GM18870 (cell line): ENCODE data around the gene CYP26B1.

Experiments used
- ATAC-seq: cut with Tn5 transposase; IDR thresholded peaks from one replicate; pipeline ENCODE4 v1.9.1; 2021; ENCODE audit warnings: moderate library complexity; ENCODE audit not compliant: unreplicated experiment

CYP26B1 gene

DNA sequence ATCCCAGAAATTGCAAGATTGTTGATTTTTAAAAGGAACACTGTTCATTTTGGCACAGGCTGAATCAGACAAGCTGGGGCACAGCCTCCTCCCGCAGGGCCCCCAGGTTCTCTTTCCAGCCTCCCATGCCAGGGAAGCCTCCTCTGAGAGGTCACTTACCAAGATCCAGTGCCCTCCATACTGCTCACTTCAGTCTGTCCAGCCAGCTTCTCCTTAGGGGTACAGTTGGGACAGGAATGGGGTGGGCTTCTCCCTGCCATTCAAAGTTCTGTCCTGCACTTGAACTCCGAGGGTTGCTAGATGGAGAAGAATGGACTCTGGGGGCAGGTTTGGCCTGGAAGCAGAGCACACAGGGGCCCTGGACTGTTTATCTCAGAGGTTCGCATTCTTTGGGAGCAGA lies 7.5 kb upstream of the CYP26B1 start:
- ATAC-seq: no peak

DNA sequence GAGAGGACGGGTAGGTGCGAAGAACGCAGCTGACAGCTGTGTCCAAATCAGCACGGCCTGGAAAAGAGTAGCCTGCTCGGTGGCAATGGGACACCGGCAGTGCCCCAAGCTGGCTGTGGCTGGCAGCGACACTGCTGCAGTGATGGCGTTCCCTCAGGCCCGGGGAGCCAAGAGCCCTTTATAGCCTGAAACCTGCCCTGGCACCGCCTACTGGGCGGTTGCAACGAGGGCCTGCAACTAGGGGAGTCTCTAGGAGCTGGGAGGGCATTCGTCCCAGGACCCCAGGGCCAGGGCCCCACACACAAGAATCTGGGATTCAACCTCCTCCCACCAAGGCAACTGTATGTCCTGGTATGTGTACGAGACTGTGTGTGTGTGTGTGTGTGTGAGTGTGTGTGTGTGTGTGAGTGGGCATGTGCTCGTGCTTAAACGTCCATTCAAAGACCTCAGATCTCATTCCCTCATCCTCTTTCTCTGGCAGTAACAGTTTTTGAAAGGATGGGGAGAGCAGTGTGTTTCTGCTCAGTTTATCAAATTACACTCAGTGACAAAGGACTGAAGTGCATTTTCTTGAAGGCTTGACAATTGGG lies 6.8 kb upstream of the CYP26B1 start:
- no peak for ATAC-seq

DNA sequence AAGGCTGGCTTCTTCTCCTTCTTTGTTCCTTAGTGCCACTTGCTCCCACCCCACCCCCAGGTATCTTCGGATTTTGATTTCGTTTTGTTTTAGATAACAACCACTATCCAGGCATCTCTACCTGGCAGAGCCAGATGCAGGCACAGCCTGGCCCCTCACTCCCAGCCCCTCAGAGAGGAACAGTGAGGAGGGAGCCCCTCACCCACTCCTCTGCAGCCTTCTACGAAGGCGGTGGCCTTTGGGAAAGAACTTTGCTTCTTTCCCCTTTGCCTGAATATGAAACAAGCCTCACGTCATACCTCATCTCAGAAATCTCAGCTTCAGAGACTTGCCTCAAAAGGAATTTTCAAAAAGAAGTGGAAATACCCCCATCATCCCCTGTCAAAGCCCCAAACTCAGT lies 6.3 kb upstream of the CYP26B1 start:
- ATAC-seq: no peak

DNA sequence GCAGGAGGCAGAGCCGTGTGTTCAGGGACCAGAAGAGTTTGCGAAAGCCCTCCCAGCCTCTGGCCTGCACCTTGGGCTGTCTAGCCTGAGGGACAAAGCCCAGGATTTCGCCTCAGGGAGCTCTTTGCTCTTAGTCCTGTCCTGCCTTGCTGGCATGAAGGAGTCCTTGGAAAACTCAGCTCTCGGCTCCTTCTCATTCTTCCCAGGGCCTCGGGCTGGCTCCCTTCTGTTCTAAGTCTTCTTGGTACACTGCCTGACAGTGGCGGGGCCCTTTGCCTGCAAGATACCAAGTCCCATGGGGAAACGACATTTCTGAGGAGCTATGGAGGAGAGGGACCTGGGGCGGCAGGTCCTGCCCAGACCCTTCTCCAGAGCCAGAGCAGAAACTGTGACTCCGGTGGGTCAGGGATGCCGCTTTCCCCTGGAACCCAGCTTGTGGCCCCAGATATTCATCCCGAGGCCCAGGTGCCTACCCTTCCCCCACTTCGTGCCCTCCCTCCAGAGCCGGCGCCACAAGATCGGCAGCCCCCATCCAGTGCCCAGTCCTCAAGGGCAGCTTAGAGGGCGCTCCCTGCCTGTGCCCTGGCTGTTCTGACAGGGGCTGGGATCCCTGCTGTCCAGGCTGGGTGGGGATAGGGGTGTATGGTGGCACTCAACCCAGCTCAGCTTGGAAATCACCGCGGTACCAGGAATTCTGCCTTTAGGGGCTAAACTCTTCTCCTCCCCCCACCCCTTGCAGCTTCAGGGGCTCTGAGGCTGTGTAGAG lies 5.5 kb upstream of the CYP26B1 start:
- ATAC-seq: no peak

DNA sequence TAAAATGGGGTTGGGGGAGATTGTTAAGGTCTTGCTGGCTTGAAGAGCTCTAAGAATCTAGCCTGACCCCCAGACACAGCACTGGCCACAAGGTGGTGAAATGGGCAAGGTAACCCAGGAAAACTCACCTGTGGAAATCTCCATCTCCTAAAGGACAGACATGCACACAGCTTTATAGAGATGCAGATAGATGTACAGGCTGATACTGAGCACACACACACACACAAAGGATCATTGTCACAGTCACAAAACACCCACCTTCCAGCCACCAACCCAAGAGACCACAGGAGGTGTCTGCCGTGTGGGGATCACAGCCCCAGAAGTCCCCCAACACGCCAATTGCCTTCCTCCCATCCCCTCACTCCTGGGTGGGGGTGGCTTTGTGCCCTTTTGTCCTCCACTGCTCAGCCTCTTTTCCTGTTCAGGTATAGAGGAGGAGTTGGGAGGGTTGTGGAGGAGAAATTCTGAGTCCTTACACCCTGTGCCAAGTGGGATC lies 3.2 kb upstream of the CYP26B1 start:
- ATAC-seq: no peak

DNA sequence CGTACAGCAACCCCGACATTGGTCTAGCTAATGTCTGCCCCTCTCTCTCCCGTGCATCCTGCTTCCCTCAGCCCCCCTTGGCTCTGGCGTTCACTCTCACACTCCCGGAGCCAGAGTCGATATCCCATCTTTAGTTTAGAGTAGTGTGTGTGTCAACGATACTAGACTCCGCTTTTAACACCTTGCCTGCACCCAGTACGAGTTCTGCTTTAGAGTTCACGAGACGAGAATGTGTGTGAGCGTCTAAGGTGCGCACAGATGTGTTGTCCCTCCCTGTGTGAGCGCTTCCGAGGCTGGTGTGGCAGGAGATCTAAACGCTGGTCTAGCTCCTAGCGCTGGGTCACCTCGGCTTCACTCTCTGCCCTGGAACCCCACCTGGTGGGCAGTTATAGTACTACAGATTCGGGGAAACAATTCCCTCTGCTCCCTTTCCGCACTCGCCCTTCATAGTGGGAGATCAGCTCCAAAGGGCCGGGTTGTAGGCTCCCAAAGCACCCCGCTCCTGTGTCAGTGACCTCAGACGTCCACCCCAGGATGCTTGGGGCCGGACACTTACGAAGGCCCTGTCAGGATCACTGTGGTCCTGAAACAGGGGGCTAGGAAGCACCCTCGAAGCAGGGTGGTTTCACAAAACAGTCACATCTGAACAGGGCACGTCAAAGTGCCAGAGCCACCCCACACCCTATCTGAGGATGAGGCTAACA lies 2.6 kb upstream of the CYP26B1 start:
- no peak for ATAC-seq

DNA sequence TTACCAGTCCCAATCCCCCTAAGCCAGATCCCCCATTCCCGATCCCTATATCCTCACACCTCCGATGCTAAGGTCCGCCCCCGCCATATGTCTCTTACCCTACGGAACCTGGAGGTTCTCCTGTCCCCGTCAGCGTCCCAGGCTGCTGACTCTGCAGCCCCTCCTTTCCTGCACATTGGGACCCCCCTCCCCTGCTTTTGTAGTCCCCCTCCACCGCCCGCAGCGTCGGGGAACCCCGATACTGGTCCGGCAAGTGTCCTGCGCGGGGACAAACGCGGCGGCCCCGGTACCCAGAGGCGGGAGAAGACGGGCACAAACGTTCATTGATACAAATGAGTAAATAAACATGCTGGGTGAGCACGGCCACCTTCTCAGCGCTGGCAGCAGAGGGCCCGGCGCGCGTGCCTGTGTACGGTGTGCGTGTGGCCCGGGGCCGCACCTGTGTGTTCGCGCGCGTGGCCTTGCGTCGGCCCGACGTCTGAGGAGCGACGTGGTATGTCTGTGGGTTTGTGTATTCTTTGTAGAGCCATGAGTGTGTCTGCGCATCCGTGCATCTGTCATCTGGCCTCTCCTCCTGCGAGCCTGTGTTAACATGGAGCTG lies 2.0 kb upstream of the CYP26B1 start:
- no peak for ATAC-seq

DNA sequence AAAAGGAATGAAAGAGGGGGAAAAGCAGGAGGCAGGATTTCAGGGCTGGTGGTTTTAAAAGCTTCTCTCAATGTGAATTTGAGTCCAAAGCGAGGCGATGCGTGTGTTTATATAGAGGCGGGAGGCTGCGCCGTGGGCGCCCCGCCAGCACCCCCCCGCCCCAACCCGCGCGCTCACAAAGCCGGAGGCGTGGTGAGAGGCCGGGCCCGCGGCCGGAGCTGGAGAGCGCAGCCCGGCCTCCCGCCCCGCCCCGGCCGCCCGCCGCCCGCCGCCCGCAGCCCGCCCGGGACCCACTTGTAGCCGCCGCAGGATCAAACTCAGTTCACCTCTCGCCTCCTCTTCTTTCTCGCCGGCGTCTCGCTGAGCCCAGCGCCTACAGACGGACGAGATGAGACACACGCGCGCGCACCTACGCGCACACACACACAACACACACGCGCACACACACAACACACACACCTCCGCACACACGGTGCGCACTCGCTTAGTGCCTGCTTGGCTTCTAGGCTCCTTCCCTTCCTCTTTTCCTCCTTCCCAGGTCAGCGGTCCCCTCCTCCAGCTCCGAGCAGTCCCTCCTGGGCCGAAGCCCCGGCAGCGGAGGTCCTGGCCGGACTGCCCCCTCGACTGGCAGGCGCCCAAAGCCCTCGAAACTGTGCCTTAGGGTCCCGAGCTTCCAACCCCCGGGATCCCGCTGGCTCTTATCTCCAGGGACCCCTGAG lies 1.3 kb upstream of the CYP26B1 start:
- no peak for ATAC-seq

DNA sequence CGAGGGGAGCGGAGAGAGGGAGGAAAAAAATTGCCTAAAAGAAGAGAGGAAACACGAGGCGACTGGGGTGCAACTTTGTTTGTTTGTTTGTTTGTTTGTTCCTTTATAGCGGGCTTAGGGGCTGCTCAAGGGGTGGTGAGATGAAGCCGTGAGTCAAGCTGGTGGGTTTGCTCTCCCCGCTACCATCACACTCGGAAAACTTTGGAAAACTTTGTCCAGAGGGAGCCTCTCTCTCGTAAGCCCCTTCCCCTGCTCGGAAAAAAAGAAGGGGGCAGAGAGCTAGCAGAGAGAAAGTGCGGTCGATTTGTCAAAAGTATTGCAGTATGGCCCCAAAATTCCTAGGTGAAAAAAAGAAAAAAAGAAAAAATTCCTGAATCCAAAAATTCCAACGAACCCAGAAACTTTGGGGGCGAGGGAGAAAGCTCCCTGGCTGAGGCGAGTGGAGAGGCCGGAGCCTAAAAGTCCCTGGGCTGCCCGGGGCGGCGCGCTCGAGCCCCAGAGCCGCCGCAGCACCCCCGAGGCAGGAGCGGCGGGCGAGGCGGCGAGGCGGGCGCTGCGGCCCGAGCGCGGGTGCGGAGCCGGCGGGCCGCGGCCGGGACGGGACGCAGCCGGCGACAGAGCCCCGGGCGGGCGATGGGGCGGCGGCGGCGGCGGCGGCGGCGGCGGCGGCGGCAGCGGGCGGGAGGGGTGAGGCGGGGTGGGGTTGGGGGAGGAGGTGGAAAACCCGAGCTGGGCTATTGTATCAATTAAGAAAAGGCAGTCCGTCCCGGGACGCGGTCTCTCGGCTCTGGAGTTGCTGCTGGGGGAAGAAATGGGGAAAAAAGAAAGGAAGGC lies 558 bp upstream of the CYP26B1 start:
- no peak for ATAC-seq

DNA sequence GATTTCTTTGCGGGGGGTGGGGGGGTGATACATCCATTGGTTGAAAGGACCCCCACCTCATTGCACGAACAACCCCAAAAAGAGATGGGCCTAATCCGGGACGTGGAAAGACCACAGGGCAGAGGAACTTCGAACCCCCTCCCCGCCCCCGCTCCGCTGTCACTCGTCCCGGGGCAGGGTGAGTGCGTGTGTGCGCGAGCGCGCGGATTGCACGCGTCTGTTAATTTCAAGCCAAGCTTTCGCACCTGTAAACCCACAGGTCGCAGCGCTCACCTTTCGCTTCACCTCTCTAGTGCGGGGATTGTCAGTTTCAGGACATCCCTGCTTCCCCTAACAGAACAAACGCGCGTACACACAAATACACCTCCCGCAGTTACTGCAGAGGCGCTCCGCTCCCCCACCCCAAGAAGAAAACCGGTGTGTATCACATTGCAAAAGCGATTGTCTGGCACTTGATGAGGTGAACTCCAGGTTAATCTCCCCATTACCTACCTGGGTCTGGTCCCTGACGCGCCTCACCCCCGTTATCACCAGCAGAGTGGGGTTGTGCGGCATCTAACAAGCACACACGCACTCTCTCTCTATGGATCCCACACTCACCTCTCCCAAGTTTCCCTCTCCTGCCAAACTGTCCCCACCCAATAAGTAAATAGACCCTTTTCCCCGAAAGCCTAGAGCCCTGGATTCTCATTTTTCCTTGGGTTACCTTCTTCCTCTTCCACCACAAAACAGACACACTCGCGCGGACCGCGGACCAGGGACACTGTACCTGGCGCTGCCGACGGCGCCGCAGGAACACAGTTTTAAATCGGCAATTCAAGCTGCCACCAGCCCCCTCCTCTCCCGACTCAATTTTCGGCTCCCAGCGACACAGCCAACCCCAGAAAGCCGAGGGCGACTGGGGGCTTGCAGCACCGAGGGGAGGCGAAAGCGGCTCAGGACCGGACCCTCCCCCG lies 1.0 kb downstream of the CYP26B1 start:
- no peak for ATAC-seq

DNA sequence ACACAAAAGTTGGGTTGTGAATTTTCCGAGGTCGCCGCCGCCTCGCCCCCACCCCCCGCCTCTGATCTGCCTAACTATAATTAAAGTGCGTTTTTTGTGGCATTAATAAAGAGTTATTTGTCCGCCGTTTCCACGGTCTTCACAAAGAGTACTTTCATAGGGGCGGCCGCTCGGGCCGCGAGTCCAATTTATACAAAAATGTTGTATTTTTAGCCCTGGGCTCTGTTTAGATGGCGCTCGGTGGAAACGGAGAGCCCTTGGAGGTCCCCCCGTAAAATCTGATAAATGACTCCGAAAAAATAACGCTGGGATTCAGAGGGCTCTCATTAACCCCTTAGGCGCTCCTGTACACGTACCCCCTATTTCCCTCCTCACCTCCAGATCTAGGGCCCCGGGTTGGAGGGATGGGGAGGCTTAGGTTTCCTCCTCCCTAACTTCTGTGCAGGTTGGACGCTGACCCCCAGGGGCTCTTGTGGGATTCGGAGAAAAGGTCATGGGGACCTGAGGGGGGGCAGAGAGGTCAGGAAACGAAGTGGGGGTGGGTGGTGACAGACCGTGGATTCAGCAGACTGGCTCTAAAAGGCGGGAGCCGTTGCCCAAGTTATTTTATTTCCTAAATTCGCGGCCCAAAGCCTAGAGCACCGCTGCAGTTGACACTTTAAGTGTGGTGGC lies 1.9 kb downstream of the CYP26B1 start:
- no peak for ATAC-seq

DNA sequence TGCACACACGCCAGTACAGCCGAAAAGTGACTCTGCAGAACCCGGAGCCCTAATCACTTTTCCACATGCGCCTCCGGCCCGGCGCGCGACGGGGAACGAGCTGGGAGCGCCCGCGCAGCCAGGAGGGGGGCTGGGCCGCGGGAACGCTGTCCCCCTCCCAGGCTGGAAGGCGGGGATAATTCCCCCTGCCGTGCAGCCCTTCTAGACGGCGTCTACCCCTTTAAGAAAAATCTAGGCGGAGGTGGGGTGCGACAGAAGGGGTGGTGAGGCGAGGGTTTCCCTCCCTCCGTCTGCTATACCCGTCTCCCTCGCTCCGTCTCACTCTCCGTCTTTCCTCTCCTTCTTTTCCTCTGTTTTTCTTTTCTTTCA lies 2.4 kb downstream of the CYP26B1 start:
- ATAC-seq: no peak

DNA sequence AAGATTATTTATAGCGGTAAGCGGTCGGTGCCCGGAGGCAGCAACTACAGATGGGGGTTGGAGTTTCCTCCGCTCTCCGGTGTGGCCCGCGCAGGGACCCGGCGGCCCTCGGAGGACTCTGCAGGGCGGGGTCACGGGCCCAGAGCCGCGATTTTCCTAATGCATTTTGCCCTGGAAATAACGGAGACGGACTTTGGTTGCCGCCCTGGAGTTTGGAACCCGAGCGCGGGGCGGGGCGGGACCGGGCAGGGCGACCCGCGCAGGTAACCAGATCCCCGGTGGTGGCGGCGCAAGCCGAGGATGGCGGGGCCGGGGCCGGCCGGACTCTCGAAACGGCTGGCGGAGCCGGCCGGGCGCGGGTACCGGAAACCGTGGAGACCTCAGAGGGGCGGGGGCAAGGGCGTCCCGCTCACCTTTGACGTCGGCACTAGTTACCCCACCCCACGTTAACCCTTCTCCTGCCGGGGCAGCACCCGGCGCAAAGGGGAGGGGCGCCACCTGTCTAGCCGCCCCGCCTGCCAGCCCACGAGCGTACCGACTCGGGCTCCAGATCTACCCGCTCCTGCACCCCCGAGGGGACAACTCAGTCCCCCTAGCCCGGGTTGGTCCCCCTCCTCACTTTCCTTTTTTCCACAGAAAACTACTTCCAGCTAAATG lies 2.9 kb downstream of the CYP26B1 start:
- no peak for ATAC-seq

DNA sequence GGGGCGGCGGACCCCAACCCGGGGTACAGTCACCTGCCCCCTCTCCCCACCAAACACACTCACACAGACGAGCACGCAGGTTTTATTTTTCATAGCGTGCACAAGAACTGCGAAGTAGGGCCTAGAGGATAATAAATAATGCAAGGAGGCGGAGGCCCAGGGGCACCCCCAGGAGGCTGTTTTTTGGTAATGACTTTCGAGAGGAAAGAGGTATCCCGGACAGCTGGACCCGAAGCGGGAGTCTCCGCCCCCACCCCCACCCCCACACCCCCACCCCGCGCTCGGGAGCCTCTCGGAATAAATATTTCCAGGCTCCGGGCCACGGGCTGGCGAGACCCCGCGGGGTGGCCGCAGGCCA lies 3.4 kb downstream of the CYP26B1 start:
- ATAC-seq: no peak

DNA sequence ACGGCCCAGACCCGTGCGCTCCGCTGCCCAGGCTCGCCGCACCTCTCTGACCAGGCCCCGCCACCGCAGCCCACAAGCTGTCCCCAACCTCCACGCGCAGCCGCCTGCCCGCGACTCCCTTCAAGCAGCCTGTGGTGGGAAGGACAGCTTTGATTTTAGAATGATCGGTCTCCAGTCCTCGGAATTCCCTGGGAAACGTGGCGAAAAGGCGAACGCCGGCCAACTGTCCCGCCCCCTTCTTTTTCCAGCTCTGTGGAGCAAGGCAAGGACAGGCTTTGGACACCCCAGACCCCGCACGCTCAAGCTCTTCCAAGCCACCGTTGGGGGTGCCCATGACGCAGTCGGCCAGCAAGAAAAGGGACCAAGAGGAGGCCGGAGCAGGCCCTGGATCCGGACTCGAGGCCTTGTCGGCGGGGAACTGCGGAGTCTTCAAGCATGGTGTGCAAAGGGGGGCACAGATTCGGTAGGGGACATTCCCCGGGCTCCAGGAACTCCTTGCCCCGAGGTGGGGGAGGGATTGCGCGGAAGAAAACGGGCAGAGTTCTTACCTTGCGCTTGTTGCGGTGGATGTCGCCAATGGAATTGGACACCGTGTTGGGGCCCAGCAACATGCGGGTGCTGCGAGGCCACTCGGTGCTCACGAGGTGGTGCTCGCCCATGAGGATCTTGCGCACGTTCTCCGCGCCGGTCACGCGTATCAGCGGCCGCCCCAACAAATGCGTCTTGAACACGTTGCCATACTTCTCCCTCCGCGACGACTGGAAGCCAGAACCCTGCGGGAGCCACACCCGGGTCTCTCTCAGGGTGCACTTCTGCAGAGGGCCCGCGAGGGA lies 4.0 kb downstream of the CYP26B1 start:
- no peak for ATAC-seq

DNA sequence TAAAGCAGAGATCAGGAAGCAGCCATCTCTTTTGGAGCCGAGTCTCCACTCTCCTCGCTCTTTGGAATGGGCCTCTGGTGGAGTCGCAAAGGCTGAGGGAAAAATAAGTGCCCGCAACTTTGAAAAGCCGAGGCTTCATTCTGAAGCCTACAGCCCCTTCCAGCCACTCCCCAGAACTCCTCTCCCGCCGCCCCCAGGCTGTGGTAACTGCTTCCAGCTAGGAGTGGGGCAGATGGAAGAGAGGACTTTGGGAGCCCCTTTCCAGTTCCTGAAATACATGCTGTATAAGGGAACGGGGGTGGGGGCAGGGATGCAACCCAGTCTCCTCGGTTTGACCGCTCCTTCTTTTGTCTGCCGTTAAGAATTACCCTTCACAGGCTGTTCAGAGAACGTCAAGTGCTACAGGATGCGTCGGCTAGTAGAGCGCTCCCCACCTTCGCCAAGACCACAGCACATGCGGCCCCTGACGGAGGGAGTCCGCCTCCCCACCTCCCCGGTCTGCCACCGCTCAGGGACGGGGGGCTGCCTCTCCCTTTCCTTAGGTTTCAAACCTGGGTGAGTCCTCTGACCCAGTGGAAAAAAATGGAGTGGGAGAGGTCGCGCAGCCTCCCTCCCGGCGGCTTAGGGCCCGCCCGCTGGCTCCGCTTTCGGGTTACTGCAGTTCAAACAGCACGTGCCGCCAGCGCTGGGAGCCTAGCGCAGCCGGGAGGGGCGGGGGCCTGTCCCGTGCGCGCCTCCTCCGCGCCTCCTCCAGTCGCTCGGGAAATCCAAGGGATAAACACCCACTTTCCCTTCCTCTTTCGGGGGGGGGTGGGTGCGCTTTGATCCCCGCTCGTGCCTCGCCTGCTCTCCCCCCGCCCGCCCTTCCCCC lies 4.9 kb downstream of the CYP26B1 start:
- no peak for ATAC-seq
